SK-N-SH (cell line): ENCODE data around the gene MAGEA10. TPM values are rescaled to one million over a fixed set of nuclear protein-coding genes. Genes with fewer than 3 reads are reported as not detected.
"Not testable (repeated sequence)": the region's sequence is repeated elsewhere in the genome, so short reads cannot be mapped to it uniquely, and the experiment has no call there.

ENCODE experiments used
- CTCF ChIA-PET: fragments of 300-600, 350-600 bp; formaldehyde crosslinking; extraction: SDS; loops from one replicate; lab custom pipeline; 2021; lab: Yijun Ruan, JAX
- POLR2A ChIA-PET: fragments of 350-600 bp; sonication (Branson Sonifier 250); formaldehyde crosslinking; extraction: SDS; loops from one replicate; lab custom pipeline; 2020; ENCODE audit warnings: antibody characterized with exemption, inconsistent platforms; lab: Yijun Ruan, JAX
- DNase-seq: peaks from one replicate; pipeline ENCODE4 v3.0.0; 2012
- H2AFZ ChIP-seq: fragments of 200-600 bp; sonication (generic); 2 replicates; pipeline ENCODE4 v1.8.1; 2016; ENCODE audit warnings: antibody characterized with exemption, mild to moderate bottlenecking, low read depth
- H3F3A ChIP-seq: fragments of 200-600 bp; sonication (generic); replicated peaks from 2 replicates; pipeline ENCODE3; 2016; ENCODE audit warnings: antibody characterized with exemption, mild to moderate bottlenecking; ENCODE audit not compliant: insufficient read depth
- H3K27ac ChIP-seq, 2 experiments: fragments of 200-500 bp in 1 of 2; fragments of 200-600 bp in 1 of 2; sonication (Bioruptor generic) in 1 of 2; sonication (generic), shearing (Covaris generic) in 1 of 2; 2 replicates each; pipeline versions ENCODE4 v1.5.1 to v1.6.1; 2014 to 2016; ENCODE audit warnings: low read depth in 2 of 2, inconsistent platforms in 1 of 2, low read length in 1 of 2, mild to moderate bottlenecking in 1 of 2, mixed read lengths in 1 of 2
- H3K27me3 ChIP-seq: fragments of 200-600 bp; sonication (generic), shearing (Covaris generic); 2 replicates; pipeline ENCODE4 v1.6.1; 2016; ENCODE audit warnings: mixed run types; ENCODE audit not compliant: insufficient read depth
- H3K36me3 ChIP-seq, 2 experiments: fragments of 200-500 bp in 1 of 2; fragments of 200-600 bp in 1 of 2; sonication (Bioruptor generic) in 1 of 2; sonication (generic) in 1 of 2; replicated peaks in 1 of 2; 2 replicates each; pipeline versions ENCODE3 to v1.5.1; 2014 to 2016; ENCODE audit warnings: low read length in 1 of 2, mild to moderate bottlenecking in 1 of 2; ENCODE audit not compliant: insufficient read depth in 2 of 2, control insufficient read depth in 1 of 2
- H3K4me1 ChIP-seq, 2 experiments: fragments of 200-500 bp in 1 of 2; fragments of 200-600 bp in 1 of 2; sonication (Bioruptor generic) in 1 of 2; sonication (generic), shearing (Covaris generic) in 1 of 2; 2 replicates each; pipeline versions ENCODE4 v1.5.1 to v1.6.1; 2014 to 2016; ENCODE audit warnings: low read depth in 1 of 2, low read length in 1 of 2, mixed run types in 1 of 2; ENCODE audit not compliant: insufficient read depth in 2 of 2, control insufficient read depth in 1 of 2
- H3K4me2 ChIP-seq: fragments of 200-600 bp; sonication (generic), shearing (Covaris generic); 2 replicates; pipeline ENCODE4 v1.6.1; 2017; ENCODE audit warnings: mixed run types
- H3K4me3 ChIP-seq, 2 experiments: fragments of 200-500 bp in 1 of 2; fragments of 200-600 bp in 1 of 2; sonication (Bioruptor generic) in 1 of 2; sonication (generic), shearing (Covaris generic) in 1 of 2; 2 replicates each; pipeline versions ENCODE4 v1.5.1 to v1.8.1; 2014 to 2016; ENCODE audit warnings: low read depth in 2 of 2, inconsistent platforms in 1 of 2, low read length in 1 of 2, mild to moderate bottlenecking in 1 of 2, mixed read lengths in 1 of 2, moderate library complexity in 1 of 2
- H3K79me2 ChIP-seq: fragments of 200-600 bp; sonication (generic); 2 replicates; pipeline ENCODE4 v1.8.1; 2017; ENCODE audit warnings: mild to moderate bottlenecking; ENCODE audit not compliant: insufficient read depth
- H3K9ac ChIP-seq: fragments of 200-600 bp; sonication (generic); 2 replicates; pipeline ENCODE4 v1.6.1; 2017; ENCODE audit warnings: mixed run types
- H3K9me2 ChIP-seq: fragments of 200-600 bp; sonication (generic); 2 replicates; pipeline ENCODE4 v1.6.1; 2017; ENCODE audit warnings: mixed run types
- H3K9me3 ChIP-seq: fragments of 200-600 bp; sonication (generic); 2 replicates; pipeline ENCODE4 v1.6.1; 2017; ENCODE audit warnings: mixed run types, mild to moderate bottlenecking, moderate library complexity
- H4K20me1 ChIP-seq: fragments of 200-600 bp; sonication (generic); 2 replicates; pipeline ENCODE4 v1.6.1; 2017; ENCODE audit warnings: mild to moderate bottlenecking, mixed run types; ENCODE audit not compliant: insufficient read depth
- EZH2phosphoT487 ChIP-seq: fragments of 200-600 bp; sonication (generic); IDR thresholded peaks from 2 replicates; pipeline ENCODE4 v1.6.1; 2017; ENCODE audit warnings: low read depth, mixed run types, mild to moderate bottlenecking, antibody characterized with exemption, moderate library complexity, borderline replicate concordance
- GABPA ChIP-seq: IDR thresholded peaks from 2 replicates; pipeline ENCODE4 v1.4.0; 2012; ENCODE audit warnings: low read depth, mild to moderate bottlenecking
- NFIC ChIP-seq: IDR thresholded peaks from 2 replicates; pipeline ENCODE4 v1.4.0; 2012; ENCODE audit warnings: borderline replicate concordance
- RXRA ChIP-seq: IDR thresholded peaks from 2 replicates; pipeline ENCODE4 v1.4.0; 2012; ENCODE audit warnings: low read depth, mild to moderate bottlenecking, borderline replicate concordance
- TAF1 ChIP-seq: IDR thresholded peaks from 2 replicates; pipeline ENCODE4 v1.6.1; 2012; ENCODE audit warnings: low read depth, mild to moderate bottlenecking, low read length, moderate library complexity, borderline replicate concordance
- WGBS: methylation state at CpG from one replicate; pipeline ENCODE4 v1.1.6; 2017; ENCODE audit warnings: low lambda C conversion rate; 5-methylcytosine and 5-hydroxymethylcytosine counted together
- polyA plus RNA-seq, 3 experiments: library from polyadenylated mRNA; depleted of rRNA; stranded (reverse); fragments of >200 nt; gene quantifications; 2 replicates each; pipeline ENCODE4 v1.2.3, GENCODE V29; 2012
- TF ChIP-seq, protein P1 (sequence below): IDR thresholded peaks from 2 replicates; pipeline ENCODE4 v1.4.0; 2012; ENCODE audit warnings: low read depth

The MAGEA10 gene
- polyA plus RNA-seq, 1 of the 3 experiments (the other 2 are of a cell fraction), result 49.8 TPM

DNA sequence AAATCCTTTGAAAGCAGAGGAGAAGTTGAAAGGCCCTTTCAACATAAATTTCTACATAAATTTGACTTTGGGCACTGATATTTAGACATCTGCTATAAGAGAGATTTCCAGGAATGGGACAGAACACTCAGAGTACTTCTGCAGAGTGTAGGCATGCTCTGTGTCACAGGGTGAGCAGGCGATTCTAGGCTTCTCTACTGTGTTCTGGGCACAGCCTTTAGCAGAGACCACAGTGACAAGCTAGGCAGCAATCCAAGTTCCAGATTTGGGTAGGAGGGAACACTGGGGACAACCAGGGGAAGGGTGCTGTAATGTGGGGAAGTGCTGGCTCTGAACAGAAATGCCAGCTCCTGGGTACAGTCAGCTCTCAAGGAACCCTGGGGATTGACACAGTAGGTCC is 6.9 kb downstream of the MAGEA10 start:
- Histone ChIP-seq H3K79me2 (no peaks in the 10 kb centered on the region), H3K9ac (no peak overlapping the region), H3K9me3 (no peaks in the 10 kb centered on the region), H3K36me3 (no peaks in the 10 kb centered on the region), H2AFZ (no peak overlapping the region), H3K27me3 (no peaks in the 10 kb centered on the region), H3K27ac (no peak overlapping the region), H3K4me3 (no peak overlapping the region), H3K9me2 (no peaks in the 10 kb centered on the region), H4K20me1 (no peaks in the 10 kb centered on the region), H3K4me1 (no peaks in the 10 kb centered on the region), H3F3A (no peaks in the 10 kb centered on the region), H3K4me2 (no peak overlapping the region)
- CTCF ChIA-PET, result no interaction called here
- TF ChIP-seq TAF1 (no peak), RXRA (no peak)
- POLR2A ChIA-PET, result no interaction called here
- DNase-seq, result no peak
- 40% methylated on average over 1 of the region's 1 CpG for WGBS

DNA sequence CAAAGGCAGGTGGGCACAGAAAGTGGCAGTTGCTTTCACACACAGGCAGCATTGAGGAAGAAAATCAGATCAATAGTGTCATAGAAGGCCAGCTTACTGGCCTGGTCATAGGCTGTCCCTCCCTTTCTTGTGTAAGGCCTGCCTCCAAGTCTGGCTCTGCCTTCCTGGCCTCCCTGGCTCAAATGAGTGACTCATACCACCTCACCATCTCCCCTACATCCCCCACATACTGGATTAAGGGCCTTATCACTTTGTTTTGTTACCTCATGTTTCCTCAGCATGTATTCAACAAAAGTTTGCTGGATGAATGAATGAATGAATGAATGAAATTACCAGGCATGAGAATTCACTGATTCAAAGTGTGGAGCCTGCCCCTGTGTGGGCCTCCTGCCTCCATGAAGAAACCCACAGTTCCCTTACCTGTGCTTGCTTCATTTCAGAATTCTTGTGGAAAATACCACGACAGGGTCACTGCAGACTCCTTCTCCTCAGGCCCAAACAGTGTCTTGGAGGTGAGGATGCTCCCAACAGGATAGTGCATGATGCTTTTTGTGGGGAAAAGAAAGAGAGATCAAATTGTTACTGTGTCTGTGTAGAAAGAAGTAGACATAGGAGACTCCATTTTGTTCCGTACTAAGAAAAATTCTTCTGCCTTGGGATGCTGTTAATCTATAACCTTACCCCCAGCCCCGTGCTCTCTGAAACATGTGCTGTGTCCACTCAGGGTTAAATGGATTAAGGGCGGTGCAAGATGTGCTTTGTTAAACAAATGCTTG is 9.1 kb downstream of the MAGEA10 start:
- H3K9me2 ChIP-seq, H3K4me1 ChIP-seq, H2AFZ ChIP-seq, CTCF ChIA-PET, H3K4me2 ChIP-seq, POLR2A ChIA-PET, H3K4me3 ChIP-seq, H3K9ac ChIP-seq, H3K79me2 ChIP-seq, H3K27ac ChIP-seq, DNase-seq, H3K36me3 ChIP-seq, H4K20me1 ChIP-seq, H3K27me3 ChIP-seq, H3F3A ChIP-seq, H3K9me3 ChIP-seq: not testable (repeated sequence)
- WGBS, result 32% methylated on average over 4 of the region's 4 CpGs

DNA sequence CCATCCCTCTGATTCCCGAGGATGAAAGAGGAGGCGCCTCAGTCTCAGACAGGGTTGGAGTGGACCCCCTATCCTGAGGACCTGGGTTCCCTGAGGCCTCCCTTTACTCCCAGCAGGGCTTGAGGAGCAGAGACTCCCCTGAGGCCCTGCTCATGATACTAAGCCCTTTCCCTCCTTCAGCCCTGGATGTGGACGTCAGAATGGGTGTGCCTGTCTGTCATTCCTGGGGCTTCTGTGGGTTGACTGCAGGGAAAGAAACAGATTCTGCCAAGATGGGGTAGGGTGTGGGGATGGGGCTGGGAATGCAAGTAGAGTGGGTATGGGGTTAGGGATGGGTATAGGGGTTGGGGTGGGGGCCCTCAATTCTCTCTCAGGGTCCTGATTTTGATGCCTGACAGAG is 21.1 kb downstream of the MAGEA10 start:
- H3K9me2 ChIP-seq, result no peaks in the 10 kb centered on the region
- no peaks in the 10 kb centered on the region for H3K36me3 ChIP-seq
- WGBS, result 8% methylated on average over 3 of the region's 3 CpGs
- no peak for DNase-seq
- no peaks in the 10 kb centered on the region for H3K4me1 ChIP-seq
- H3K4me3 ChIP-seq, result no peak overlapping the region
- ChIA-PET CTCF (no interaction called here), POLR2A (no interaction called here)
- TF ChIP-seq RXRA (no peak), GABPA (no peak), NFIC (no peak), EZH2phosphoT487 (no peak)
- TF ChIP-seq, protein P1, sequence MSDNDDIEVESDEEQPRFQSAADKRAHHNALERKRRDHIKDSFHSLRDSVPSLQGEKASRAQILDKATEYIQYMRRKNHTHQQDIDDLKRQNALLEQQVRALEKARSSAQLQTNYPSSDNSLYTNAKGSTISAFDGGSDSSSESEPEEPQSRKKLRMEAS, result no peak
- no peak overlapping the region for H3K27ac ChIP-seq
- H3K4me2 ChIP-seq, result no peak overlapping the region
- no peak overlapping the region for H3K9ac ChIP-seq
- no peaks in the 10 kb centered on the region for H3K27me3 ChIP-seq
- no peaks in the 10 kb centered on the region for H3K9me3 ChIP-seq
- H3K79me2 ChIP-seq, result no peaks in the 10 kb centered on the region
- no peaks in the 10 kb centered on the region for H4K20me1 ChIP-seq
- H3F3A ChIP-seq, result no peaks in the 10 kb centered on the region
- H2AFZ ChIP-seq, result no peak overlapping the region
